SU-DHL-6 (cell line): ENCODE measurements around the gene RGS3.

Experiments used
- EZH2phosphoT487 ChIP-seq: fragments of 200-600 bp; sonication (generic), shearing (Covaris generic); conservative IDR thresholded peaks from 2 replicates; pipeline ENCODE4 v1.6.1; 2018; ENCODE audit warnings: mild to moderate bottlenecking, antibody characterized with exemption, low read length, moderate library complexity, mixed read lengths
- TF ChIP-seq, protein P1 (sequence below): fragments of 200-600 bp; sonication (generic); IDR thresholded peaks from one replicate; pipeline ENCODE4 v1.5.1; 2017; ENCODE audit warnings: antibody characterized with exemption, mild to moderate bottlenecking, low read length, moderate library complexity; ENCODE audit not compliant: insufficient read depth, poor library complexity, severe bottlenecking

- TF ChIP-seq, protein P1, sequence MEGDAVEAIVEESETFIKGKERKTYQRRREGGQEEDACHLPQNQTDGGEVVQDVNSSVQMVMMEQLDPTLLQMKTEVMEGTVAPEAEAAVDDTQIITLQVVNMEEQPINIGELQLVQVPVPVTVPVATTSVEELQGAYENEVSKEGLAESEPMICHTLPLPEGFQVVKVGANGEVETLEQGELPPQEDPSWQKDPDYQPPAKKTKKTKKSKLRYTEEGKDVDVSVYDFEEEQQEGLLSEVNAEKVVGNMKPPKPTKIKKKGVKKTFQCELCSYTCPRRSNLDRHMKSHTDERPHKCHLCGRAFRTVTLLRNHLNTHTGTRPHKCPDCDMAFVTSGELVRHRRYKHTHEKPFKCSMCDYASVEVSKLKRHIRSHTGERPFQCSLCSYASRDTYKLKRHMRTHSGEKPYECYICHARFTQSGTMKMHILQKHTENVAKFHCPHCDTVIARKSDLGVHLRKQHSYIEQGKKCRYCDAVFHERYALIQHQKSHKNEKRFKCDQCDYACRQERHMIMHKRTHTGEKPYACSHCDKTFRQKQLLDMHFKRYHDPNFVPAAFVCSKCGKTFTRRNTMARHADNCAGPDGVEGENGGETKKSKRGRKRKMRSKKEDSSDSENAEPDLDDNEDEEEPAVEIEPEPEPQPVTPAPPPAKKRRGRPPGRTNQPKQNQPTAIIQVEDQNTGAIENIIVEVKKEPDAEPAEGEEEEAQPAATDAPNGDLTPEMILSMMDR: no peak
- no peak for TF ChIP-seq EZH2phosphoT487
These were observed 62.8 kb downstream of the RGS3 start for GRCh38 chr9:113526231-113526746.
